CD4-positive, alpha-beta T cell treated with Interleukin-2 at 100 ng/mL for 4 hours (primary cell): ENCODE measurements around the gene PIP5K1C.
A peak's percentile ranks its signal among the peaks of the same experiment; 100 is the strongest.

Experiments used
- DNase-seq: peaks from one replicate; pipeline ENCODE4 v3.0.0-alpha.2; 2020; ENCODE audit warnings: low spot score

Gene PIP5K1C

DNA sequence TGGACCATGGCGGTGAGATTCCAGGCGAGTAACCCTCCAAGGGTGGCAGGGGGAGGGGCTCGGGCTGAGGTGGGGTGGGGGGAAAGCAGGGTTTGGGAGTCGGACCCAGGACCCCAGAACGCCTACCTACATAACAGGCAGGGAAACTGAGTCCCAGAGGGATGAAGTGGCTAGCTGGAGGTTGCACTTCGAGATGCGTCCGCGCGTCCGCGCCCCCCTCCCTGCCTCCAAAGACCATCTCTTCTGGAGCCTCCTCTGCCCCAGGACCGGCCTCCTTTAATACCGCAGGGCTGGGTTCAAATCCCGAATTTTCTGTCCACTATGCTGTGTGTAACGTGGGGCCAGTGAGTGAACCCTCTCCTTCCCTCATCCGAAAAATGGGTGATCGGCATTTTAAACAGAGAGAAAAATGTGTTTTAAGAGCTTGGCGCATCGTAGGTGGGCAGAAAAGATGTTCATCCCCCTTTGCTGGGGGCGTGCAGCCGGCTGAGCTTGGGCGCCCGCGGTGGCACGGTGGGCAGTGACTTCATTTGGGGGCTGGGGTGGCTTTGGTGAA lies 21.7 kb upstream of the PIP5K1C start:
- DNase-seq, result no peak

DNA sequence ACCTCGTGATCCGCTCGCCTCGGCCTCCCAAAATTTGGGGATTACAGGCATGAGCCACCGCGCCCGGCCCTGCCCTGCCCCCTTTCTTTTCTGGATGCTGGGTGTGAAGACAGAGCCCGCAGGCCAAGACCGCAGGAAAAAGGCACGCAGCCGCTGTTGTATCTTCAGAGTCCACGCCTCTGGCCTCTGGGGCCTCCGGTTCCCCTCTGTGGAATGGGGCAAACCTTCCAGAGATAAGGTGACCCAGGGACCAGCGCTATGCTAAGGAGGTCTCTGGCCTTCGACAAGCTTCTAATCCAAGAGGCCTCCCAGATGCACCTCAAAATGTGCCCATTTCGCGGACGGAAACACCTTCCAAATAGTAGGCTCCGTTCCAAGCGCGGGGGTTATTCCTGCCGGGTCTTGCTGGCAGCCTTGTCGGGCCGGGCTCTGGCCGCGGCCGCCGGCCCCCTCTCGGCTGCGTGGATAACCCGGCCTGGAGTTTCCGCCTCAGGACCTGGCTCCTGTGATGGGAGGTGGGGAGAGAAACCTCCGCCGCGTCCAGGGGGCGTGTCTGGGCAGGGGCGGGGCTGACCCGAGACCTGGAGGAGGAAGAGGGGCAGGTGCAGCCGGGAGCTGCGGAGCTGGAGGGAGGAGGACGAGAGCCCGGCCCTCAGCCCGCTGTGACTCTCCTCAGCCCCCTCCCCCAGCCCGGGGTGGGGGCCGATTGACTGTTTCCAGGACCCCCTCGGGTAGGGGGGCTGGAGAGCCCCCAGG lies 21.0 kb upstream of the PIP5K1C start:
- DNase-seq, result peak; percentile 90

DNA sequence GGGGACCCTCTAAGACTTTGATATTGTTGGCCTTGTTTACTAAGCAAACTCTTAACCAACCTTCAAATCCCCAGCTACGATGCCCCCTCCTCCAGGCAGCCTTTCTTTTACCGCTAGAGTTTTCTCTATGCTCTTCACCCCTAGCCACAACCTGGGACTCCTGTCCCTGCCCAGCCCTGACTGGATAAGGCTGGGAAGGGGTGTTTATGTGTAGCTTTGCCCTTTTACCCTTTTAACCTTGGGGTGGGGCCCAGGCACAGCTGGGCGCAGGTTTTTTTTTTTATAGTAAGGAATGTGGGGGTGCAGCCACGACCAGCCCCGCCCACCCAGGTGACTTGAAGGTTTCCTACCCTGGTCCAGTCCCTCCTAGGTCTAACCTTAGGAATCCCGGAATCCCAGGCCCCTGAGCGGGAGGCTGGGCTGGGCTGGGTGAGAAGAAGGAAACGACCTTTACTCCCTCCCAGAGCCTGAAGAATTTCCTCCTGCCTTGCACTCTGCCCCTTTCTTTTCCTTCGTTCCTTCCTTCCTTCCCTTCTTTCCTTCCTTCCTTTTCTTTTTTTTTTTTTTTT lies 20.2 kb upstream of the PIP5K1C start:
- DNase-seq, result no peak

DNA sequence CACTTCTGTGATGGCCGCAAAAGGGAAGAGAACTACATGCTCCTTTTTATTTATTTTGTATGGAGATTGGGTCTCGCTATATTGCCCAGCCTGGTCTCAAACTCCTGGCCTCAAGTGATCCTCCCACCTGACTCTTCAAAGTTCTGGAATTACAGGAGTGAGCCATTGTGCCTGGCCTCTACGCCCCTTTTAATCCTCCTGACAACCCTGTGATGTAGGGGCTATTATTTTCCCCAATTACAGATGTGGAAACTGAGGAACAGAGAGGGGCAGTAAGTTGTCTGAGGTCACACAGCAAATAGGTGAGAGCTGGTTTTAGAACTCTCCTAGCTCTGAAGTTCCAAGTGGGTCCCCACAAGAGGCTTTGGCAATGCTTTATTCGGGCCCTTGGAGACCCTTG lies 19.6 kb upstream of the PIP5K1C start:
- no peak for DNase-seq

DNA sequence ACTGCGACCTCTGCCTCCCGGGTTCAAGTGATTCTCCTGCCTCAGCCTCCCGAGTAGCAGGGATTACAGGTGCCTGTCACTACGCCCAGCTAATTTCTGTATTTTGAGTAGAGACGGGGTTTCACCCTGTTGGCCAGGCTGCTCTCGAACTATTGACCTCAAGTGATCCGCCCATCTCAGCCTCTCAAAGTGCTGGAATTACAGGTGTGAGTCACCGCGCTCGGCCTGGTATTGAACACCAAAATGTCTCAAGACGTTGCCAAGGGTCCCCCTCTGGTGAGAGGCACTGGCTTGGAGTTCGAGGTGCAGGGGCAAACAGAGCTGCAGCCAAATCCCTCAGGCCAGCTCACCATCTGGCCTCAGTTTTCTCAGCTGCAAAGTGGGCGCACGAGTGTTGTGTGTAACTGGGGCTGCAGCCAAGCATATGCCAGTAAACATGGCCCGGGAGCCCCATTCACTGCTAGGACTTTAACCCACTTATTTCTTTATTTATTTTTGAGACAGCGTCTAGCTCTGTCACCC lies 15.9 kb upstream of the PIP5K1C start:
- DNase-seq, result no peak

DNA sequence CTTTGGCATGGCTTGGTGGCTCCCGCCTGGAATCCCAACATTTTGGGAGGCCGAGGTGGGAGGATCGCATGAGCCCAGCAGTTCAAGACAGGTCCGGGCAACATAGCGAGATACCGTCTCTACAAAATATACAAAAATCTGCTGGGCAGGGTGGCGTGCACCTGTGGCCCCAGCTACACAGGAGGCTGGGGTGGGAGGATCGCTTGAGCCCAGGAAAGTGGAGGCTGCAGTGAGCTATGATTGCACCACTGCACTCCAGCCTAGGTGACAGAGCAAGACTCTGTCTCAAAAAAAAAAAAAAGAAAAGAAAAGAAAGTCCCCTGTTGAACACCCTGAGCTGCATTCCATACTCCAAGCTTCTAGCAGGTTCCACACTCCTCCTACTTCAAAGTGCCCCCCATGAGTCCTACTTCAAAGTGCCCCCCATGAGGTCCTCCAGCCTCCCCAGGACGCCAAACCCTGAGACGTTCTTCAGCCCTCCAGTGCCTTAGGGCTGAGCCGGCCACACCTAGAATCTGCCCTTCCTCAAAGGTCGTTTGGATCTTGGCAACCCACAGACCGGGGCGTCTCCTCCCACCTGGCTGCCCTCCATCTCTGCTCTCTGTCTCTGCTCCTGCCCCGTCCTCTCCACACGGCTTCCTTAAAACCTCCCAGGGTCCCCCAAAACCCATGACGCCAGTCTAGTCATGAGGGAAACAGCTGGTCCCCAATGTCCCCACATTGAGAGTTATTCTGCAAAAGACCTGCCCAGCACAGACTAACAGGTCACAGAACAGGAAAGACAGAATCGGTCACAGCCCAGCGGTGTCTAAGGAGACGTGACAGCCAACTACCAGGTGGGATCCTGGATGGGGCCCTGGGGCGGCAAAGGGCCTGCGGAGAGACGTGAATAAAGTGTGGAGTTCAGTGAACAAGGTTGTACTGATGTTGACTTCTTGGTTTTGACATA lies 12.7 kb upstream of the PIP5K1C start:
- no peak for DNase-seq

DNA sequence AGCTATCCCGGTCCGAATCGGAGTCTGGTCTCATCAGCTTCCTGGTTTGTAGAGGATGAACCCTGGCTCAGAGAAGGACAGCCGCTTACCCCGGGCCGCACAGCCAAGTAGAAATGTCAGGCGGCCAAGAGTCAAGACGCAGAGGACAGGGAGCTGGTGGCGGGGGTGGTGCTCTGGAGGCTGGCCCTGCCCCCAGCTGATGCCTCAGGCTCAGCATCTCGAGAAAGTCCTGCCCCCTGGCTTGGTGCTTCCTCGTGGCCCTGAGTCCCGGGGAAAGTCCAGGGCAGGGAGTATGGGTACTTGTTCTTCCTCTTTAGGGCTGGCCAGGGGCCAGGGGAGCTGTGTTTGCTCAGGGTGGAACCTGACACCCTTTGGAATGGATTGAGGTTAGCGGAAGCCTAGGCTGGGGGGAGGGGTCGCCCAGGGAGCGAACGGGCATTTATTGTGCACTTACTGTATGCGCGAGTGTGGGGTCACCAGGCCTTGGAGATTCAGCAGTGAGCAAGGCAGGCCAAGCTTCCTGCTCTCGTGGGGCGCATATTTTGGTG lies 10.1 kb upstream of the PIP5K1C start:
- no peak for DNase-seq

DNA sequence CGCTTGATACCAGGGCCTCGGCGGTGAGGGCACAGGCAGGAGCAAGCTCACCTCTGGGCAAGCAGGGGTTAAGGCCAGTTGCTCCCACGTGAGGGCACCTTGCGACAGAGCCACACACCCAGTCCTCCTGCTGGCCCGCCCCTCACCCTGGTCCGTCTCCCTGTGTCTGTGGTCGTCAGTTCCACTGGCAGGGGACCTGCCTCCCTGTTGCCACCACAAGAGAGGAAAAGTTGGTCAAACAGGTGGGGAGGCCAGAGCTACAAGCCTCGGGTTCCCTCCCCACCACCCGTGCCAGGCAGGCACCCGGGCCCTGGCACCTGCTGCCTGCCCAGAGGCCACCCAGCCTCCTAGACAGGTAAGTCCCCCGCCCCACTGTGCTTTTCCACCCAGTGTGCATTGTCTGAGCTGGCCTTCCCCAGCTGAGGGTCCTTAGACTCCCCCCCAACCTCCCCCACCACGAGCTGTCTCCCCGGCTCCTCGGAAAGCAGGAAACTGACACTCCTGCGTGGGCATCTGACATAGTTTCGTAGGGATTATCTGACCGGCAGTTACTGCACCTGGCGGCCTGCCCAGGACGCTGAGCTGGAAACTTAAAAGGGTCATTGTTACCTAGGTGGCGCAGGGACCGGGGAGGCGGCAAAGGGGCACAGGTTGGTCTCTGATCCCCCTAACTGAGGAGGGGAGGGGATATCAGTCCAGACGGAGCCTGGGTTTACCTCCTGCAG lies 8.1 kb upstream of the PIP5K1C start, which contains the start of gene TJP3:
TSS of gene TJP3 (plus strand) at position 178 of the 725 bp plus-strand sequence. CDS start 20,049 bp downstream, outside the sequence.
- no peak for DNase-seq

DNA sequence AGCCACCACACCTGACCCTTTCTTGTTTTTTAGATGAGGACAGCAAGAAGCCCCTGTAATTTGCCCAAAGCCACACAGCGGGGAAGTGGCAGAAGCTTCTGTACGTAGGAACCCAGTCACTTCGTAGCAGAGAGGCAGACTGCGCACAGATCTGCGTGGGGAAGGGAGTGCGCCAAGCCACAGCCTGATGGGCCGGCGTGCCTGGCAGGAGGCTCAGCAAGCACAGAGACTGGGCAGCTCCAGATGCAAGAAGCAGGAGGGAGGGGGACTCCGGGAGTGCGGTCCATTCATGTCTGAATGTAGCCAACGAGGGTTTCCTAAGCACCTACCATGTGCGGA lies 7.6 kb upstream of the PIP5K1C start:
- no peak for DNase-seq

DNA sequence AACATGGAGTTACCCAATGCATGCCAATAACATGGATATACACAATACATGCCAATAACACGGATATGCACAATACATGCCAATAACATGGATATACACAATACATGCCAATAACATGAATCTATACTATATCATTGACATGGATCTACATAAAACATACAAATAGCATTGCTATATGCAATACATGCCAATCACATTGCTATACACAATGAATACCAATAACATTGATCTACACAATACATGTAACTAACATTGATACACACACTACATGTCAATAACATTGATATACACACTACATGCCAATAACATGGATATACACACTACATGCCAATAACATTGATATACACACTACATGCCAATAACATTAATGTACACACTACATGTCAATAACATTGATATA lies 932 bp upstream of the PIP5K1C start:
- DNase-seq, result no peak

DNA sequence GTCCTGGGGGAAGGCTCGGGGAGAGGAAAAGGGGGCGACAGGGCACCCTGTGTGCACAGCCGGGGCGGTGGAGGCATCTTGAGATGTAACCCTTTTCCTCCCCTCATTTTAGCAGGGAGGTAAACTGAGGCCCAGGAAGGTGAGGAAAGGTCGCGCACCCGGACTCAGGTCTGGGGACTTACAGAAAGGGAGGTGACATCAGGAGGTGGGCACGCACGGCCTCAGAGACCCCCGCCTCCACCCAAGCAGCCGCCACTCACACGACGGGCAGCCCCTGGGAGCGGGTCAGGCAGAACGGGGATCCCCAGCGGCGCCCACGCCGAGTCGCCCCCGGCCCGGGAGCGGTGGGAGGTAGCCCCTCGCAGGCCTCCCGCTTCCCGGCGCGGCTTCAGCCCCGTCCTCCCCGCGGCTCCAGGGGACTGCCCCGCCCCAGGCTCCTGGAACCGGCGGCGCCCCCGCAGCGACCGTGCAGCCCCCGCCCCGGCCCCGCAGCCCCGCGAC lies 477 bp downstream of the PIP5K1C start:
- DNase-seq, result no peak

DNA sequence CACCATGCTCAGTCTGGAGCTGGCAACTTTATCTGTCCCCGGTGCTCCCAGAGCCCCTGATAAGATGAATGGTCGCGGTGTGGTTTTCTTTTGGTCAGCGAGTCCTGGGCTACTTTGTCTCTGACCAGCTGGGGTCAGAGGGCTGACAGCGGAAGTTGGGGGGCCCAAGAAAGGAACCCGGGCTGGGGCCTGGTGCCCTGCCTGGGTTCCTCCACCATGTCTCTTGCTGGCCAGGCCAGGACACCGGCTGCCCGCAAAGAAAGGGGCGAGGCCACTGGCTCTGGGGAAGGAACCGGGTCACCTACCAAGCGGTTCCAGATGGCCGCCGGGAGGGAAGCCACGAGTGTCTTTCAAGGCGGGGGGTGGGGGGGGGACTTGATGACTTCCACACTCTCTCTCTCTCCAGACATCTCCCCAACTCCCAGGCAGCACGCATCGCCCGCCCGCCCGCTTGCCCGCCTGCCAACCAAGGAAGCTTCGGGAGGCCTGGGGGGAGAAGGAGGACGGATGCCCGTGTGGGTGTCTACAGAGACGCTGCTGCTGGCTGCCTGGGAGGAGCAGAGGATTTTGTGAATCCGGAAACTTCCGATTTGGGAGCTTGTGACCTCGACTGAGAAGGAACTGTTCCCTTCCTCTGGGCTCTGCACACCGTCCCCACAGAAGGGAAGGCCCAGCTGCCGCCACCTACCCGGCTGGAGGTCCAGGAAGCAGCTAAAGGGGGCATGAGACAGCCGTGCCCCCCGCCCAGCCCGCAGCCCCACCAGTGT lies 1.1 kb downstream of the PIP5K1C start:
- peak; percentile 20 for DNase-seq

DNA sequence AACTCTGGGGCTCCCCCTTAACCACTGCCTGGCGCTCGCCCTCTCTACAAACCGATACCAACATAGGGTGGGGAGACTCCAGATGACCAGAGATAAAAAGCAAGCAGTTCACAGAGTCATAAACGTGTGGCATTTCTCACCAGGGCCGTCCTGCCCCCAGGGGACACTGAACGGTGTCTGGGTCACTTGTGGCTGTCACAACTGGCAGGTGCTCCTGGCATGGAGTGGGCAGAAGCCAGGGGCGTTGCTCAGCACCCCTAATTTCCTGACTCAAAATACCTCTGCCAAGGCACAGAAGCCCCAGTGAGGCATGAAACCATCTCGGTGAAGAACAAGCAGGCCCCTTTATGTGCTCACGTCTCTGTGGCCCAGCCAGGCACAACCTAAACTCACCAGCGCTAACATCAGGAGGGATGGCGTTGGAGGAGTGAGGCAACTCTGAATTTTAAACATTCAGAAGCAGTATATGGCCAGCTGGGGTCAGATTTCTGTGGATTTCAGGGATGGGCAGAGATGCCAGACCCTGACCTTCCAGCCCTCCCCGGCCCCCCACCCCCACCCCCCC lies 1.8 kb downstream of the PIP5K1C start:
- no peak for DNase-seq

DNA sequence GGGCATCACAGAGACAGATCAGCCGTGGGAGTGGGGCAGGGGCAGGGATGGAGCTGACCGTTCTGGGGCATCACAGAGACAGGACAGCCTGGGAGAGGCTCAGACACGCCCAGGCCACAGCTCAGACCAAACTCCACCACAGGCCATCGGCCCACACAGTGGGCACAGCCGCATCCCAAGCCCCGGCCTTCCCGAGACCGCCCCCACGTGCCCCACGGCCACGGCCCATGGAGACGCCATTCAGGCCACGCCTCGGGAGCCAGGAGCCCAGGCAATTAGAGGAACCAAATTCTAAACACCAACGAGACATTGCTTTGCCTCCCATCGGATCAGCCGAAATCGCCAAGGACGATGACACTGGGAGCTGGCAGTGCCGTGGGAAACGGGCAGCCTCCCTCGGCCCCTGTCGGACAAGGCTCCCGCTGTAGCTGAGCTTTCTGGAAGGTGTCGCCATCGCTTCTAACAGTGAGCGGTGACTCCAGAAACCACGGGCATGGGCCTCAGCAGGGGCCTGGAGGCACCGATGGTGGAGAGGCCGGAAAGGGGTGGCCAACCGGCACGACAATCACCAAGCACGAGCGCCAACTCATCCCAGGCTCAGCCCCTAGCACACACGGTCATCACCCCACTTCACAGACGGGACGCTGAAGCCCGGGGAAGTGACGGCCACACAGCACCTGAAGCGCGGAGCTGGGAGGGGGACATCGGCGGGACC lies 2.4 kb downstream of the PIP5K1C start:
- no peak for DNase-seq

DNA sequence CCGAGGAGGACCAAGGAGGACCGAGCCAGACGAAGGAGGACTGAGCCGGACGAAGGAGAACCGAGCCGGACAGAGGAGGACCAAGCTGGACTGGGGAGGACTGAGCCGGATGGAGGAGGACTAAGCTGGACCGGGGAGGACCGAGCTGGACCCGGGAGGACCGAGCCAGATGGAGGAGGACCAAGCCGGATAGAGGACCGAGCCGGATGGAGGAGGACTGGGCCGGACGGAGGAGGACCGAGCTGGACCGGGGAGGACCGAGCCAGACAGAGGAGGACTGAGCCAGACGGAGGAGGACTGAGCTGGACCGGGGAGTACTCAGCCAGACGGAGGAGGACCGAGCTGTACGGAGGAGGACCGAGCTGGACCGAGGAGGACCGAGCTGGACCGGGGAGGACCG lies 3.2 kb downstream of the PIP5K1C start:
- no peak for DNase-seq

DNA sequence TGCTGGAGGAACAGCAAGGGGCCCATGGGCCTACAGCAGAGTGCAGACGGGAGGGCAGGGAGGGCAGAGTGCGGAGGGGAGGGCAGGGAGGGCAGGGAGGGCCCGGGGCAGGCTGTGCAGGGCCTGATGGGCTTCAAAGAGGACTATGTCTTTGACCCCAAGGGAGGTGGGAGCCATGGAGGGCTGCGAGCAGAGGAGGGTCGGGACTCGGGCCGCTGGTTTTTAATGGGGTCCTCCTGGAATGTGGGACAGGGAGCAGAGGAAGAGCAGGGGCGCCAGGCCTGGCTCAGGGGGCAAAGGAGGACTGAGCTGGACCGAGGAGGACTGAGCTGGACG lies 3.6 kb downstream of the PIP5K1C start:
- DNase-seq, result no peak

DNA sequence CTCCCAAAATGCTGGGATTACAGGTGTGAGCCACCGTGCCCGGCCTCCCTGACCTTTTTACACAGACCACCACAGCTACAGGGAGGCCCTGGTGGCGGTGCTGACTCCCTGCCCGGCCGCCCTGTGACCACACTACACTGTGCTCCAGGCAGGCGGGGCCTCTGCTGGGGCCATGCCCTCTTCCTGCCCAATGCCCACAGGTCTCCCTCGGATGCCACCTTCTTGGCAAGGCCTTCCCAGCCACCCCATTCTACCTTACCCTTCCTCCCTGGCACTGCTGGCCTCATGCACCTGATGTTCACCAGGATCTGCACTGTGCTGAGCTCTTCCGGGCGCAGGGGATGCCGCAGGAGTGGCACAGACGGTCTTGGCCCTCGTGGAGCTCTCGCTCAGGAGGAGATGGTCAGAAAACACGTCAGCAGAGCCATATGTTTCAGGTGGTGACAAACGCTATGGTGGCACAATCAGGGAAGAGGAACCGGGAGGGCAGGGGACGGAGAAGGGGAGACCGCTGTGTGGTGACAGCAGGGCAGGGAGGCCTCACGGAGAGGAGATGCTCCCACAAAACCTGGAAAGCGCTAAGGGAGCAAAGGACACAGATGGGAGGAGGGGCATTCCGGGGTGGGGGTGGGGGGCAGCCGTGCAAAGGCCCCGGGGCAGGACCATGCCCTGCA lies 4.1 kb downstream of the PIP5K1C start:
- DNase-seq, result no peak

DNA sequence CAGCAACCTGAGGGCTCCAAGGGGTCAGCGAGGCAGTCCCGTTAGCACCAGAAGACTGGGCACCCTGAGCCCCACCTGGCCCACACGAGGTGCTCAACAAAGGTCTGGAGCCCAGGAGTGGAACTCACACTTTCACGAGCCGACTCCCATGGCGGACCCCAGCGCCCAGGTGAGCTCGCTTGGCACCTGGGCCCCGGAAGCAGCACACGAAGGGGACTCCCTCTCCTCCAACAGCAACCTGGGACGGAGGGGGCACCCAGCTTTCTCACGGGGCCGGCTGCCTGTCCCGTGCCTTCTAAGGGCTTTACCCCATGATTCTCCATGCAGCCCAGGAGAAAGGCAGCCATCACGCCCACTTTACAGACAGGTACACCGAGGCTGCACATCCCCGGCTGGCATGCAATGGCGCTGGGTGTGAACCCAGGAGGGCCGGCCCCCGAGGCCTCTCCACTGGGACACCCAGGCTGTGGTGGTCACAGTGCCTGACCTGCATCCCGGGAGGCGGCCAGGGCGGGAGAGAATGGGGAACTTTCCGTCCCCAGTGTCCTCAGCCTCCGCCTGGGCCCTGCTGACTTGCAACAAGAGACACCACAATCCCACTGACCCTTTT lies 5.0 kb downstream of the PIP5K1C start:
- DNase-seq, result no peak
